ENCODE data around the gene HSPA13.

DNA sequence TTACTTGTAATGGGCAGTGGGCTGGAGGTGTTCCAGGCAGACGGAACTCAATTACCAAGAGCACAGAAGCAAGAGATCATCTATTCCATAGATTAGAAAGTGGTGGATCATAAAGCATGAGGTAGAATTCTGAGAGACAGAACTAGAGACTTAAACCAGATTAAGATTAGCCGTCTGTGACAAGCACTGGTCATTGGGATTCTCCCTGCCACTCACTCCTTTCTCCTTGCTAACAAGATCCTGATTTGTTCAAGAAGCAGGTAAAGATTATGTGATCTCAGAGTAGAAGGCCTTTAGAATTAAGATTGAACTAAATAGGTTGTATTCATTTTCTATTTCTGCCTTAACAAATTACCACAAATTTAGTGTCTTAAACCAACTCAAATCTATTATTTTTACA, 1.5 kb upstream of the HSPA13 start:
- TF ChIP-seq, protein P1, sequence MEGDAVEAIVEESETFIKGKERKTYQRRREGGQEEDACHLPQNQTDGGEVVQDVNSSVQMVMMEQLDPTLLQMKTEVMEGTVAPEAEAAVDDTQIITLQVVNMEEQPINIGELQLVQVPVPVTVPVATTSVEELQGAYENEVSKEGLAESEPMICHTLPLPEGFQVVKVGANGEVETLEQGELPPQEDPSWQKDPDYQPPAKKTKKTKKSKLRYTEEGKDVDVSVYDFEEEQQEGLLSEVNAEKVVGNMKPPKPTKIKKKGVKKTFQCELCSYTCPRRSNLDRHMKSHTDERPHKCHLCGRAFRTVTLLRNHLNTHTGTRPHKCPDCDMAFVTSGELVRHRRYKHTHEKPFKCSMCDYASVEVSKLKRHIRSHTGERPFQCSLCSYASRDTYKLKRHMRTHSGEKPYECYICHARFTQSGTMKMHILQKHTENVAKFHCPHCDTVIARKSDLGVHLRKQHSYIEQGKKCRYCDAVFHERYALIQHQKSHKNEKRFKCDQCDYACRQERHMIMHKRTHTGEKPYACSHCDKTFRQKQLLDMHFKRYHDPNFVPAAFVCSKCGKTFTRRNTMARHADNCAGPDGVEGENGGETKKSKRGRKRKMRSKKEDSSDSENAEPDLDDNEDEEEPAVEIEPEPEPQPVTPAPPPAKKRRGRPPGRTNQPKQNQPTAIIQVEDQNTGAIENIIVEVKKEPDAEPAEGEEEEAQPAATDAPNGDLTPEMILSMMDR (conservative IDR thresholded peaks at IDR 0.05), result no peak
- TF ChIP-seq EZH2 (IDR thresholded peaks at IDR 0.05; ENCODE audit: low read depth), result no peak

Measured in PC-9 (cell line).